Epithelial cell of proximal tubule (primary cell): Measurements from ENCODE around the gene CDC42EP5. TPM values are rescaled to one million over a fixed set of nuclear protein-coding genes. Genes with fewer than 3 reads are reported as not detected.

Experiments
- DNase-seq: peaks from one replicate; pipeline ENCODE4 v3.0.0-alpha.2; 2011; ENCODE audit warnings: low read depth
- H3K4me3 ChIP-seq: 2 replicates; pipeline ENCODE4 v1.5.1; 2011; ENCODE audit warnings: low read depth, mild to moderate bottlenecking, low read length
- total RNA-seq: library from RNA; depleted of rRNA; stranded (reverse); fragments of >200 nt; gene quantifications from 2 replicates; pipeline ENCODE4 v1.2.3, GENCODE V29; 2015
- TF ChIP-seq, protein P1 (sequence below): conservative IDR thresholded peaks from 2 replicates; pipeline ENCODE4 v1.5.1; 2012; ENCODE audit warnings: low read depth, mild to moderate bottlenecking, low read length

CDC42EP5 gene
- total RNA-seq, 1 donor from 2014 or later, result 33.7 TPM

DNA sequence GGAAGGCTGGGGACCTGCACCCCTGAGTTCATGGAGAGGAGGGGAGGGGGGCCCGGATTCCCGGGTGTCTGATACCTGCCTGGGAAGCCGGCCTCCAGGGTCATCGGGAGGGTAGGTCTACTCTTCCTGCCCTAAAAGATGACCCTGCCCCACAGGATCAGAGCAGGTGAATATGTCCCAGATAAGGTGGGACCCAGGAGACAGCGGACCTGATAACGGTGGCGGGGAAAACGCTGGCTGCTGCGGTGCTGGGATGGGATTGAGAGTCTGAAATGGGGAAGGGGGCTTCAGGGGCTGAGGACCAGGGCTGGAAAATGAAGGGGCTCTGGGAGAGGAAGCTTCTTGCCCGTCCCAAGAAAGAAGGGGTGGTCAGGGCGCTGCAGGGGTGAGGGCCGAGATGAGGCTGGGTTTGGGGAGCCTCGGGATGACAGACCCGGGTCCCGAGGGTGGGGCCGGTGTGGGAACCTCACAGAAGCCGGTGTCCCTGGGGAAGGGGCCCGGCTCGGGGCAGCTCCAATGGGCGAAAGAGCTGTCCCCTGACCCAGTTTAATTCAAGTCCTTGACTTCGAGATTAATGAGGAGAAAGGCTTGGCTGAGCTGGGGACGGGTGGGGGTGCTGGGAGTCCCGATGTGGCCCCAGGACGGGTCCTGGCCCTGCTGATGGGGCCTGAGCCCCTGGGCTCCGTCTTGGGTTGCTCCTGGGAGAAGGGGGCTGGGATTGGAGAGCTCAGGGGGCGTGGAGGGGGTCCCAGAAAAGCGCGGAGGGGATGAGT is 57.0 kb downstream of the CDC42EP5 start:
- H3K4me3 ChIP-seq, result no peak overlapping the region
- TF ChIP-seq, protein P1, sequence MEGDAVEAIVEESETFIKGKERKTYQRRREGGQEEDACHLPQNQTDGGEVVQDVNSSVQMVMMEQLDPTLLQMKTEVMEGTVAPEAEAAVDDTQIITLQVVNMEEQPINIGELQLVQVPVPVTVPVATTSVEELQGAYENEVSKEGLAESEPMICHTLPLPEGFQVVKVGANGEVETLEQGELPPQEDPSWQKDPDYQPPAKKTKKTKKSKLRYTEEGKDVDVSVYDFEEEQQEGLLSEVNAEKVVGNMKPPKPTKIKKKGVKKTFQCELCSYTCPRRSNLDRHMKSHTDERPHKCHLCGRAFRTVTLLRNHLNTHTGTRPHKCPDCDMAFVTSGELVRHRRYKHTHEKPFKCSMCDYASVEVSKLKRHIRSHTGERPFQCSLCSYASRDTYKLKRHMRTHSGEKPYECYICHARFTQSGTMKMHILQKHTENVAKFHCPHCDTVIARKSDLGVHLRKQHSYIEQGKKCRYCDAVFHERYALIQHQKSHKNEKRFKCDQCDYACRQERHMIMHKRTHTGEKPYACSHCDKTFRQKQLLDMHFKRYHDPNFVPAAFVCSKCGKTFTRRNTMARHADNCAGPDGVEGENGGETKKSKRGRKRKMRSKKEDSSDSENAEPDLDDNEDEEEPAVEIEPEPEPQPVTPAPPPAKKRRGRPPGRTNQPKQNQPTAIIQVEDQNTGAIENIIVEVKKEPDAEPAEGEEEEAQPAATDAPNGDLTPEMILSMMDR, result no peak
- no peak for DNase-seq

DNA sequence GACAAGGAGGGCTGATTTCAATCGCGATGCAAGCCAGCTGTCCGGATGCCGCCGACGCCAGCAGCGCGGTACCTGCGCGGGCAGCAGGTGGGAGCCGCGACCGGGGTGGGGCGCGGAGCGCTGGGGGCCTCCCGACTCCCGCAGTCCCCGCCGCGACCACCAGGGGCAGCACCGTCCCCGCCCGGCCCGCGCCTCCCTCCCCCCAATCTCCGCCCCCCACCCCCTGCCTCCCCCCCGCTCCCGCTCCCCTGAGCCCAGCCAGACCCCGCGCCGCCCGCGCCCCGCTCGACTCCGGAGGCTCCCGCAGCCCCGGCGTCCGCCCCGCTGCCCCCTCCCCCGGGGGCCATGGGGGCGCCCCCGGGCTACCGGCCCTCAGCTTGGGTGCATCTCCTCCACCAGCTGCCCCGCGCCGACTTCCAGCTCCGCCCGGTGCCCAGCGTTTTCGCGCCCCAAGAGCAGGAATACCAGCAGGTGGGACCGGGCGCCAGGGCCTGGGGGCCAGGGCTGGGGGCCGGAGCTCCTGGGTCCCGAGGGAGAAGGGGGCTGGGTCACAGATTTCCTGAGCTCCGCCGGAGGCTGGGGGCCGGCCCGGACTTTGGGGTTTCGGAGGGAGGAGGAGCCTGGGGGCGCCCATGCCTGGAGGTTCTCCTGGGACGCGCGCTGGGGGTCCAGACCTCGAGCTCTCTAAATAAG is 57.7 kb downstream of the CDC42EP5 start, which contains the start of gene TTYH1:
TSS of gene TTYH1 (plus strand) at position 257 of the 693 bp plus-strand sequence. CDS start at position 346, 89 bp downstream.
- DNase-seq, result no peak
- TF ChIP-seq, protein P1, result no peak
- no peak within 1 kb of the TSS for H3K4me3 ChIP-seq

Other genes starting within 250 kb of the CDC42EP5 start
- not detected in 2 replicates for gene LILRA6, start 230.5 kb downstream of the CDC42EP5 start, total RNA-seq
- not detected in 2 replicates for gene LILRB5, start 216.0 kb downstream of the CDC42EP5 start, total RNA-seq
- gene LILRB2, start 192.2 kb downstream of the CDC42EP5 start, total RNA-seq, result not detected in 2 replicates
- not detected in 2 replicates for gene LILRA5, start 160.1 kb downstream of the CDC42EP5 start, total RNA-seq
- gene LILRA4, start 134.1 kb downstream of the CDC42EP5 start, total RNA-seq, result not detected in 2 replicates
- not detected in 2 replicates for gene LAIR1, start 108.4 kb downstream of the CDC42EP5 start, total RNA-seq
- gene TTYH1, start 57.8 kb downstream of the CDC42EP5 start, total RNA-seq, result 3.6 TPM in 1 of 2 replicates, not detected in the other
- 32.5 and 39.1 TPM in 2 replicates for gene LENG8, start 24.1 kb downstream of the CDC42EP5 start, total RNA-seq
- 2.7 and 4.1 TPM in 2 replicates for gene LENG9, start 9.5 kb downstream of the CDC42EP5 start, total RNA-seq
- gene LAIR2, start 29.5 kb upstream of the CDC42EP5 start, total RNA-seq, result not detected in 2 replicates
- not detected in 2 replicates for gene LILRA2, start 100.5 kb upstream of the CDC42EP5 start, total RNA-seq
- gene LILRA1, start 120.3 kb upstream of the CDC42EP5 start, total RNA-seq, result not detected in 2 replicates
- not detected in 2 replicates for gene LILRB1, start 157.2 kb upstream of the CDC42EP5 start, total RNA-seq
- not detected in 2 replicates for gene LILRB4, start 189.7 kb upstream of the CDC42EP5 start, total RNA-seq